ENCODE results near the gene AP4M1.

The AP4M1 gene

DNA sequence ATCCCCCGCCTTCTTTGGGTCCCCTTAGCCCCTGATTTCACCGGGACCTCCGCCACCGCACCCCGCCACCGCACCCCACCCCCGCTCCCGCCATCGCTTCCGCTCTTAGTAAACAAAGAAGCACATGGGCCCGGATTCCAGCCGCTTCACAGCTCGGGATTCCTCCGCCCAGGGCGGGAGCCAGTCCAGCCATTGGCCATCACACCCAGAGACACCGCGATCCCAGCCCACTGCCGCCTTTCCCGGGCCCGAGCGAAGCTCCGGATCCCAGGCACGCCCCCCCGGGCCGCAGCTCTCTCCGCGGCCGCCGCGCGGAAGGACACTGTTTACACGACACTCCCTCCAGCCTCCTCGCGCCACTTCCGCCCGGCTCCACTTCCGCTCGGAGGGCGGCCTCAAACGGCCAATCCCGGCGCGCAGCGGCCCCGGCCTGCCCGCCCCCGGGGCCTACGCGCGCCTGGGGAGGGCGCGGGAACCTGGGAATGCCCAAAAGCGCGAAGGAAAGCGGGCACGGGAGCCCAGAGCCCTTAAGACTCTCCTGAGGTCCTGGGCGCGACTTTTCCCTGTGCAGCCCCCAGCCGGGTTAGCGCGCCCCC is 925 bp upstream of the AP4M1 start:
- no peak overlapping the region for H2BK12ac ChIP-seq (ENCODE audit: low read length)
- H4K91ac ChIP-seq (ENCODE audit: low read depth, low read length, poor library complexity) = peak overlapping the region; percentile 99
- peak overlapping the region; percentile 70 for H2AFZ ChIP-seq (ENCODE audit: low read length)
- peak overlapping the region; percentile 34 for H3K23ac ChIP-seq (ENCODE audit: low read depth, low read length, poor library complexity)
- H3K14ac ChIP-seq (ENCODE audit: low read length) = peak overlapping the region; percentile 99
- peak overlapping the region; percentile 94 for H2BK5ac ChIP-seq (ENCODE audit: low read length)
- peak overlapping the region; percentile 88 for H3K27ac ChIP-seq (replicated peaks; ENCODE audit: low read length)
- H3K4me1 ChIP-seq (ENCODE audit: control insufficient read depth in 2 of 2, insufficient read depth in 1 of 2, low read depth in 1 of 2, low read length in 2 of 2) = peaks cover 10 to 20% of the 10 kb centered on the region in 2 donors
- peak overlapping the region; percentile 69 for H3K4me2 ChIP-seq (ENCODE audit: insufficient read depth, low read length, poor library complexity, severe bottlenecking)
- H2AK5ac ChIP-seq (ENCODE audit: low read depth, low read length) = peak overlapping the region; percentile 88
- H3K27me3 ChIP-seq (ENCODE audit: control insufficient read depth in 3 of 3, insufficient read depth in 3 of 3, low read depth in 1 of 3, low read length in 3 of 3) = no peaks in the 10 kb centered on the region
- peak overlapping the region; percentile 92 for H2BK120ac ChIP-seq (ENCODE audit: low read depth, low read length)
- H3K9me3 ChIP-seq (replicated peaks in 1 of 2; ENCODE audit: control insufficient read depth in 2 of 2, insufficient read depth in 1 of 2, low read depth in 1 of 2, low read length in 2 of 2) = no peaks in the 10 kb centered on the region
- peak overlapping the region; percentile 99 for H3K9ac ChIP-seq (ENCODE audit: low read depth, low read length, poor library complexity)
- no peak overlapping the region for H4K8ac ChIP-seq (ENCODE audit: low read depth, low read length)
- no peak overlapping the region for H2BK15ac ChIP-seq (ENCODE audit: low read length)
- peak overlapping the region; percentile 99 for H3K4me3 ChIP-seq (ENCODE audit: low read length in 2 of 2)
- peaks cover 43 to 69% of the 10 kb centered on the region in 2 donors for H3K36me3 ChIP-seq (replicated peaks in 1 of 2; ENCODE audit: control insufficient read depth in 2 of 2, insufficient read depth in 2 of 2, low read length in 2 of 2)
- DNase-seq (ENCODE audit: low spot score) = peak; percentile 96
- peaks cover 8% of the 10 kb centered on the region for H3K79me1 ChIP-seq (ENCODE audit: low read depth, low read length)
- H3K4ac ChIP-seq (ENCODE audit: low read length) = no peak overlapping the region
- peak overlapping the region; percentile 99 for H3K18ac ChIP-seq (ENCODE audit: low read length)
- whole genome bisulfite sequencing, 2 donors (ENCODE audit: extremely low coverage in 2 of 2, insufficient read length in 2 of 2, insufficient replicate concordance in 1 of 2) = no CpG with 5 or more reads among the region's 61 CpGs

DNA sequence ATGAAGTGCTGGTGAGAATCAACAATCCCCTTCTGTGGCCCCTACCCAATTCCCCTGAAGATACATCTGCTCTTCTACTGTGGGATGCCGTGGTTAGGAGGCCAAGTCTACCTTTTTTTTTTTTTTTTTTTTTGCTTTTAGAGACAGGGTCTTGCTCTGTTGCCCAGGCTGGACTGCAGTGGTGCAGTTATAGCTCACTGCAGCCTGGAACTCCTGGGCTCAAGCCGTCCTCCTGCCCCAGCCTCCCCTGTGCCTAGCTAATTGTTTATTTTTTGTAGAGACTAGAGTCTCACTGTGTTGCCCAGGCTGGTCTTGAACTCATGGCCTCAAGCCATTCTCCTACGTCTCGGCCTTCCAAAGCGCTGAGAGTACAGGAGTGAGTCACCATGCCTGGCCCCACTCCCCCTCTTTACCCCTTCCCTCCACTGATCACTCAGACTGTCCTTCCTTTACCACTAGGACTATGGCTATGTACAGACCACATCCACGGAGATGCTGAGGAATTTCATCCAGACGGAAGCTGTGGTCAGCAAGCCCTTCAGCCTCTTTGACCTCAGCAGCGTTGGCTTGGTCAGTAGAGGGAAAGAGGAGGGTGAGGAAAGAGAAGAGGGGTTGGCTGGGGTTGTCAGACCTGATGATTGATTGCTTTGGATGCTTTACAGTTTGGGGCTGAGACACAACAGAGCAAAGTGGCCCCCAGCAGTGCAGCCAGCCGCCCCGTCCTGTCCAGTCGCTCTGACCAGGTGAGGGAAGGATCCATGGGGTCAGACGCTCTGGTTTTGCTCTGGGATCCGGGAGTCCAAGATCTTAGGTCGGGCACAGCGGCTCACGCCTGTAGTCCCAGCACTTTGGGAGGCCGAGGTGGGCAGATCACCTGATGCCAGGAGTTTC is 1.8 kb downstream of the AP4M1 start:
- no peak overlapping the region for H3K23ac ChIP-seq (ENCODE audit: low read depth, low read length, poor library complexity)
- no peak overlapping the region for H2BK15ac ChIP-seq (ENCODE audit: low read length)
- peaks cover 10 to 20% of the 10 kb centered on the region in 2 donors for H3K4me1 ChIP-seq (ENCODE audit: control insufficient read depth in 2 of 2, insufficient read depth in 1 of 2, low read depth in 1 of 2, low read length in 2 of 2)
- no peak overlapping the region for H3K4ac ChIP-seq (ENCODE audit: low read length)
- WGBS, 2 donors (ENCODE audit: extremely low coverage in 2 of 2, insufficient read length in 2 of 2, insufficient replicate concordance in 1 of 2) = no CpG with 5 or more reads among the region's 17 CpGs
- no peaks in the 10 kb centered on the region for H3K9me3 ChIP-seq (replicated peaks in 1 of 2; ENCODE audit: control insufficient read depth in 2 of 2, insufficient read depth in 1 of 2, low read depth in 1 of 2, low read length in 2 of 2)
- no peak overlapping the region for H3K9ac ChIP-seq (ENCODE audit: low read depth, low read length, poor library complexity)
- no peak overlapping the region for H4K8ac ChIP-seq (ENCODE audit: low read depth, low read length)
- H2BK12ac ChIP-seq (ENCODE audit: low read length) = no peak overlapping the region
- H2BK120ac ChIP-seq (ENCODE audit: low read depth, low read length) = peak overlapping the region; percentile 38
- no peak overlapping the region for H3K14ac ChIP-seq (ENCODE audit: low read length)
- H2AFZ ChIP-seq (ENCODE audit: low read length) = no peak overlapping the region
- peaks cover 43 to 69% of the 10 kb centered on the region in 2 donors for H3K36me3 ChIP-seq (replicated peaks in 1 of 2; ENCODE audit: control insufficient read depth in 2 of 2, insufficient read depth in 2 of 2, low read length in 2 of 2)
- H3K27ac ChIP-seq (replicated peaks; ENCODE audit: low read length) = no peak overlapping the region
- no peak overlapping the region for H2BK5ac ChIP-seq (ENCODE audit: low read length)
- peak overlapping the region in 1 of 2 donors; percentile 99 for H3K4me3 ChIP-seq (ENCODE audit: low read length in 2 of 2)
- H3K4me2 ChIP-seq (ENCODE audit: insufficient read depth, low read length, poor library complexity, severe bottlenecking) = no peak overlapping the region
- H4K91ac ChIP-seq (ENCODE audit: low read depth, low read length, poor library complexity) = no peak overlapping the region
- no peaks in the 10 kb centered on the region for H3K27me3 ChIP-seq (ENCODE audit: control insufficient read depth in 3 of 3, insufficient read depth in 3 of 3, low read depth in 1 of 3, low read length in 3 of 3)
- DNase-seq (ENCODE audit: low spot score) = no peak
- no peak overlapping the region for H3K18ac ChIP-seq (ENCODE audit: low read length)
- peaks cover 5% of the 10 kb centered on the region for H3K79me1 ChIP-seq (ENCODE audit: low read depth, low read length)
- peak overlapping the region; percentile 20 for H2AK5ac ChIP-seq (ENCODE audit: low read depth, low read length)

GRCh38 chr7:100105534-100105933 is 4.1 kb downstream of the AP4M1 start:
- no peak overlapping the region for H3K14ac ChIP-seq (ENCODE audit: low read length)
- no peak overlapping the region for H2AK5ac ChIP-seq (ENCODE audit: low read depth, low read length)
- no peak overlapping the region for H3K23ac ChIP-seq (ENCODE audit: low read depth, low read length, poor library complexity)
- H2BK120ac ChIP-seq (ENCODE audit: low read depth, low read length) = no peak overlapping the region
- WGBS, 2 donors (ENCODE audit: extremely low coverage in 2 of 2, insufficient read length in 2 of 2, insufficient replicate concordance in 1 of 2) = no CpG with 5 or more reads among the region's 4 CpGs
- H3K9ac ChIP-seq (ENCODE audit: low read depth, low read length, poor library complexity) = no peak overlapping the region
- H3K36me3 ChIP-seq (replicated peaks in 1 of 2; ENCODE audit: control insufficient read depth in 2 of 2, insufficient read depth in 2 of 2, low read length in 2 of 2) = peaks cover 37 to 69% of the 10 kb centered on the region in 2 donors
- H2BK5ac ChIP-seq (ENCODE audit: low read length) = no peak overlapping the region
- H3K18ac ChIP-seq (ENCODE audit: low read length) = no peak overlapping the region
- no peak overlapping the region for H3K4ac ChIP-seq (ENCODE audit: low read length)
- H2BK12ac ChIP-seq (ENCODE audit: low read length) = no peak overlapping the region
- H3K27me3 ChIP-seq (ENCODE audit: control insufficient read depth in 3 of 3, insufficient read depth in 3 of 3, low read depth in 1 of 3, low read length in 3 of 3) = no peaks in the 10 kb centered on the region
- no peak overlapping the region for H2BK15ac ChIP-seq (ENCODE audit: low read length)
- H4K91ac ChIP-seq (ENCODE audit: low read depth, low read length, poor library complexity) = no peak overlapping the region
- H3K79me1 ChIP-seq (ENCODE audit: low read depth, low read length) = no peaks in the 10 kb centered on the region
- no peak overlapping the region for H3K4me3 ChIP-seq (ENCODE audit: low read length in 2 of 2)
- no peak overlapping the region for H2AFZ ChIP-seq (ENCODE audit: low read length)
- H3K9me3 ChIP-seq (replicated peaks in 1 of 2; ENCODE audit: control insufficient read depth in 2 of 2, insufficient read depth in 1 of 2, low read depth in 1 of 2, low read length in 2 of 2) = no peaks in the 10 kb centered on the region
- H4K8ac ChIP-seq (ENCODE audit: low read depth, low read length) = no peak overlapping the region
- DNase-seq (ENCODE audit: low spot score) = no peak
- H3K4me2 ChIP-seq (ENCODE audit: insufficient read depth, low read length, poor library complexity, severe bottlenecking) = no peak overlapping the region
- peaks cover 4 to 11% of the 10 kb centered on the region in 2 donors for H3K4me1 ChIP-seq (ENCODE audit: control insufficient read depth in 2 of 2, insufficient read depth in 1 of 2, low read depth in 1 of 2, low read length in 2 of 2)
- H3K27ac ChIP-seq (replicated peaks; ENCODE audit: low read length) = no peak overlapping the region

DNA sequence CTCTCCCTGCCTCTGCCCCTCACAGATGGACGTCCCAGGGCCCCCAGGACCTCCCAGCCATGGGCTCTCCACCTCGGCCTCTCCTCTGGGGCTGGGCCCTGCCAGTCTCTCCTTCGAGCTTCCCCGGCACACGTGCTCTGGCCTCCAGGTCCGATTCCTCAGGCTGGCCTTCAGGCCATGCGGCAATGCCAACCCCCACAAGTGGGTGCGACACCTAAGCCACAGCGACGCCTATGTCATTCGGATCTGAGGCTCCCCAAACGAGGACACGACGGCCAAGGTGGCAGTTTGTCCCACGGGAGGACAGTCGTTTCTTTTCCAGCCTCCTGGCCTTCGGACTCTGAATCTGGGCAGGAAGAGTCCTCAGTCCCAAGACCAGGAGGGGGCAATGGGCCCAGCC is 5.2 kb downstream of the AP4M1 start:
- peaks cover 4 to 9% of the 10 kb centered on the region in 2 donors for H3K4me1 ChIP-seq (ENCODE audit: control insufficient read depth in 2 of 2, insufficient read depth in 1 of 2, low read depth in 1 of 2, low read length in 2 of 2)
- no peak overlapping the region for H3K4me2 ChIP-seq (ENCODE audit: insufficient read depth, low read length, poor library complexity, severe bottlenecking)
- H3K4ac ChIP-seq (ENCODE audit: low read length) = no peak overlapping the region
- no peak overlapping the region for H2BK15ac ChIP-seq (ENCODE audit: low read length)
- no peak overlapping the region for H3K27ac ChIP-seq (replicated peaks; ENCODE audit: low read length)
- no peak overlapping the region for H2AK5ac ChIP-seq (ENCODE audit: low read depth, low read length)
- peak overlapping the region; percentile 38 for H3K23ac ChIP-seq (ENCODE audit: low read depth, low read length, poor library complexity)
- no peak overlapping the region for H4K8ac ChIP-seq (ENCODE audit: low read depth, low read length)
- H2BK5ac ChIP-seq (ENCODE audit: low read length) = no peak overlapping the region
- H2AFZ ChIP-seq (ENCODE audit: low read length) = no peak overlapping the region
- DNase-seq (ENCODE audit: low spot score) = no peak
- H3K18ac ChIP-seq (ENCODE audit: low read length) = no peak overlapping the region
- no peak overlapping the region for H4K91ac ChIP-seq (ENCODE audit: low read depth, low read length, poor library complexity)
- H3K4me3 ChIP-seq (ENCODE audit: low read length in 2 of 2) = no peak overlapping the region
- H2BK120ac ChIP-seq (ENCODE audit: low read depth, low read length) = no peak overlapping the region
- H2BK12ac ChIP-seq (ENCODE audit: low read length) = no peak overlapping the region
- no peaks in the 10 kb centered on the region for H3K27me3 ChIP-seq (ENCODE audit: control insufficient read depth in 3 of 3, insufficient read depth in 3 of 3, low read depth in 1 of 3, low read length in 3 of 3)
- H3K79me1 ChIP-seq (ENCODE audit: low read depth, low read length) = no peaks in the 10 kb centered on the region
- H3K9ac ChIP-seq (ENCODE audit: low read depth, low read length, poor library complexity) = no peak overlapping the region
- H3K14ac ChIP-seq (ENCODE audit: low read length) = no peak overlapping the region
- H3K9me3 ChIP-seq (replicated peaks in 1 of 2; ENCODE audit: control insufficient read depth in 2 of 2, insufficient read depth in 1 of 2, low read depth in 1 of 2, low read length in 2 of 2) = peaks cover 0 to 2% of the 10 kb centered on the region in 2 donors
- H3K36me3 ChIP-seq (replicated peaks in 1 of 2; ENCODE audit: control insufficient read depth in 2 of 2, insufficient read depth in 2 of 2, low read length in 2 of 2) = peaks cover 46 to 80% of the 10 kb centered on the region in 2 donors
- WGBS, 2 donors (ENCODE audit: extremely low coverage in 2 of 2, insufficient read length in 2 of 2, insufficient replicate concordance in 1 of 2) = no CpG with 5 or more reads among the region's 17 CpGs

Measured in neuronal stem cell (in vitro differentiated cells).